Measurements from ENCODE around the gene CTSD.

The CTSD gene

GRCh38 chr11:1768141-1768469 lies 4.4 kb upstream of the CTSD start:
- no peak for DNase-seq

GRCh38 chr11:1767399-1768140 lies 3.8 kb upstream of the CTSD start:
- DNase-seq: no peak

GRCh38 chr11:1766719-1767398 lies 3.1 kb upstream of the CTSD start:
- no peak for DNase-seq

DNA sequence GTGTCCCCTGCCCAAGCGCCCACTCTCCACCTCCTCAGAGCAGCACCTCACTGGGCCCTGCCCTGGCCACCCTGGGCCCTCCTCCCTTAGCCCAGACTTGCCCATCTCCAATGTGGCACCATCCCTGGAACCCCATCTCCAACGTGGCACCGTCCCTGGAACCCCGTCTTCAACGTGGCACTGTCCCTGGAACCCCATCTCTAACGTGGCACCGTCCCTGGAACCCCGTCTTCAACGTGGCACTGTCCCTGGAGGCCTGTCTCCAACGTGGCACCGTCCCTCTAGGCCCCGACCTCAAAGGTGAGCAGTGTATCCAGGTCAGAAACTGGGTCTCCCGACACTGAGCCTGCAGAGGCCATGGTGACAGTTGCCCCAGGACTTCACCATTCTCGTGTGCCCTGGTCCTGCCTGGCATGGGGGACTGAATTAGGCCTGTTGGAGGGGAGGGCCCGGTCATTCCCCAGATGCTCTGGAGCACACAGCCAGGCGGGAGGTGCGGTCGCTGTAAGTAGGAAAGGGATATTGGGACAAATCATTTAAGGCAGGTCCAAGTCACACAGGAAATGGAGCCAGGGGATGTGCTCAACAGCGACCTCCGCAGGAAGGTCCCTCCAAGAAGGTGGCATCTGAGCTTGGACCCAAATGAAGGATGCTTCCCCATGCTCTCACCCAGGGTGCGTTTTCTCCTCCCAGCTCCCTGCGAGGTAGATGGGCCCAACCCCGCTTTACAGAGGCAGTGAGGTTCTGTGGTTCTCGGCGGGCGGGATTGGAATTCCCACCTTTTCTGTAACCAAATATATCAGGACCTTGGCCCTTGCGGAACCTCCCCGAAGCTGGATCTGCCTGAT lies 2.4 kb upstream of the CTSD start:
- no peak for DNase-seq

DNA sequence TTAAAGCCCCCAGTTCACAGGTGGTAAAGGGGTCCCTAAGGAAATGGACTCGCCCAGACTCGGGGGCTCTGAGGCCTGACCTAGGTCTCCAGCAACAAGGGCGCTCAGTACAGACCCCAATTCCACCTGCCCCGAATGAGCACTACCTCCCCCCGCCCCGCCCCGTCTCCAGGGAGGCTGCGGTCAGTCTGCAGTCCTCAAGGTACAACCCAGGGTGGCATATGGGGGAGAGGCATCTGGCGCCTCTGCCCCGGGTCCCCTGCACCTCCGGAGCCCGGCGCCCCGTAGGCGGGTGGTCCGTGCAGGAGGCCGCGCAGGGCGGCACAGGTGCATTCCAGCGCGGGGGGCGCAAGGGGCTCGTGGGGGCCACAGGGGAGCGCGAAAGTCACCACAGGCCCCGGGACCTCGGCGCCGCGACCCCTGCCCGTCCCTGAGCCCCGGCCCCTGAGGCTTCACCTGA lies 361 bp downstream of the CTSD start:
- DNase-seq: no peak

- DNase-seq: no peak
These were observed 1.0 kb downstream of the CTSD start for GRCh38 chr11:1762537-1763302.

GRCh38 chr11:1761857-1762536 lies 1.7 kb downstream of the CTSD start:
- DNase-seq: no peak

DNA sequence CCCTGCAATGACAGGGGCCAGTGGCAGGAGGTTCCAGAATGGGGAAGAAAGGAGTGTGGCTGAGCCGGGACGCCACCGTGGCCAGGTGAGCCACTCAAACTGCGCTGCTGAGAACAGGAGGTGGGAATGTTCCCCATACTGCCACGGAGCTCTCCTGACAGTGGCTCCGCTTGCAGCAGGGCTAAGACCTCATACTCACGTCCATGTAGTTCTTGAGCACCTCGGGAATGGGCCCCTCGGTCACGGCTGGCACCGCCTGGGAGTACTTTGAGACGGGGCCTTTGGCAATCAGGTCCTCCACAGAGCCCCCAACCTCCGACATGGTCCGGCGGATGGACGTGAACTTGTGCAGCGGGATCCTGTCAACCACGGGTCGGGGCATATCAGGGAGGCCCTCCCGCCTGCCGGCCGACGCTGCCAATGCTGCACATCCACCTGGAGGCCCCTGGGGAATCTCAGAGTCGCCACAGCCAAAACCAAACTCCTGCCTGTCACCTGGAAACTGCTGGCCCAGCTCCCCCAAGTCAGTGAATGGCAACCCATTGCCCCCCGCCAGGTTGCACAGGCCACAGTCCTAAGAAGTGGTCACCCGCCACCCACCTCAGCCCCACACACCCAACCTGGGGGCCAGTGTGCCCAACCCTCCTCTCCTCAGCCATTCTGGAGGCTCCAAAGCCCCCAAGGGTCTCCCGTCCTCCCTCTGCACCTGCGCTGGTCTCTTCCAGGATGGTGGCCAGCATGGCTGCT lies 2.4 kb downstream of the CTSD start:
- no peak for DNase-seq

- no peak for DNase-seq
These were observed 3.2 kb downstream of the CTSD start for GRCh38 chr11:1760351-1761109.

DNA sequence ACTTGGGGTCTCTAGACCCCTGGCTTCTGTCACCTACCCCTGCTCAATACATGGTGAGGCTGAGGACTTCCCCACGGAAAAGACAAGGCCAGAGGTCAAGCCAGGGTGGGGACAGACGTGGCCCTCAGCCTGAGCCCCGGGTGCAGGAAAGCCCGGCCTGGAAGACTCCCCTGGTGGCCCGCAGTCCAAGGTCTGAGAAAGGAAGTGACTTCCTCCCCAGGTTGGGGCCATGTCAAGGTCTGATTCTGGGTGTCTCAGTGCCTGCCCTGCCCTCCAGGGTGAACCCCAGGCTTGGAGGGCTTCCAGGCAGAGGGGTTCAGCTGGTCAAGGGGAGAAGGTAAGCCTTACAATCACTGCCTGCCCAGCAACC lies 3.9 kb downstream of the CTSD start:
- no peak for DNase-seq

DNA sequence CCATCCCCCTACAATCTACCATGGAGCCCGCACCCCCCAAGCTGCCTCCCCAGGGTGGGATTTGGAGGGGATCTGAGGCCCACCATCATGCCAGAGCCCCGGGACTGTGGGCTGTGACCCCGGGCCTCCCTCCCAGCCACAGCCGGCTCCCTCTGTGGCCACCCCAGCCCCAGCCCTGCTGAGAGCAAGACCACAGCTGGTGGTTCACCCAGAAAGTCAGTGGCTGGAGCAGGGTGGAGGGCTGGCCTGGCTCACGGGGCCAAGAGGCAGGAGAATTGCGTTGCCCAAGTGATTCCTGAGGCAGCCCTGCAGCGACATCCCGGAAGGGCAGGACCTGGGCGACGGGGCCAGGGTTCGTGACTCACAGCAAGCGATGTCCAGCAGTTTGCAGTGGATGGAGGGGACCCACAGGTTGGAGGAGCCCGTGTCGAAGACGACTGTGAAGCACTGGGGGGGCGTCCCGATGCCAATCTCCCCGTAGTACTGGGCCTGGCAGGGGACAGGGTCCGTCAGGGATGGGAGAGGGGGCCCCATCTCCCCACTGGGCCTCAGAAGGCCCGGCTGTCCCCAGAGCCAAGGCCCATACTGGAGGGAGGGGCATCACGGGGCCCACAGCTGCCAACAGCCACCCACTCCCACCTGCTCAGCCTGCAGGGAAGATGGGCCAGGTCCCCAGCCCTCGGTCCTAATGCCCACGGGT lies 4.4 kb downstream of the CTSD start:
- DNase-seq: no peak

GRCh38 chr11:1758611-1759150 lies 5.0 kb downstream of the CTSD start:
- no peak for DNase-seq

- DNase-seq: no peak
These were observed 5.7 kb downstream of the CTSD start for GRCh38 chr11:1757861-1758610.

GRCh38 chr11:1756791-1757771 lies 6.6 kb downstream of the CTSD start:
- no peak for DNase-seq

DNA sequence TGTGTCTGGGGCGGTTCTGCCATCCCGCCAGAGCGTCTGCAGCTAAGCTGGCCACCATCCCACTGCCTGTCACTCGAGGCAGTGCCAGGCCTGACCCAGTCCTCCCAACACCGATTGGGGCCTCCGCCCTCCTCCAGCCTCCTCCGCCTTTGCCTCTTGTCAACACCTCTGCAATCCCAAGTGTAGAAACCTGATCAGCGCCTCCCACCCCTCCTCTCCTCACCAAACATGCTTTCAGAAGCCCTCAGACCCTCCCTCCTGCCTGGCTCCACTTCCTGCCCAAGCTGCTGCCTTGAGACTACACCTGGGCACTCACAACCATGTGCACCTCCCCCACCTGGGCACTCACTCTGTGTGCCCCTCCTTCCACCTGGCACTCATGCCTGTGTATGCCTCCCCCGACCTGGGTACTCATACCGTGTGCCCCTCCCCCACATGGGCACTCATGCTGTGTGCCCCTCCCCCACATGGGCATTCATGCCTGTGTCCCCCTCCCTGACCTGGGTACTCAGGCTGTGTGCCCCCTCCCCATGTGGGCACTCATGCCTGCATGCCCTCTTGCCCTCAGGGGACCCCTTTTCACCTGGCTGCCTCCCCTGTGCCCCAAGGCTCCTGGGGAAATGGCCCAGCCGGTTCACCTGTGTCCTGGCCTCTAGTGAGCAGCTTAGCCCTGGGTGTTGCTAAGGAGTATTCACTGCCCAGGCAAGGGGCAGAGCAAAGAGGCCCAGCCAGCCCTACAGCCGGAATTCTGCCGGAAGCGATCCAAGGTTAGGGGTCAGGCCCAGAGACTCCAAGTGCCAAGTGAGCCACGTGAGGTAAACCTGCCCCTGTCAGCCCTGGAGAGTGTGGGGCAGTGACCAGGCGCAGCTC lies 7.8 kb downstream of the CTSD start:
- no peak for DNase-seq

DNA sequence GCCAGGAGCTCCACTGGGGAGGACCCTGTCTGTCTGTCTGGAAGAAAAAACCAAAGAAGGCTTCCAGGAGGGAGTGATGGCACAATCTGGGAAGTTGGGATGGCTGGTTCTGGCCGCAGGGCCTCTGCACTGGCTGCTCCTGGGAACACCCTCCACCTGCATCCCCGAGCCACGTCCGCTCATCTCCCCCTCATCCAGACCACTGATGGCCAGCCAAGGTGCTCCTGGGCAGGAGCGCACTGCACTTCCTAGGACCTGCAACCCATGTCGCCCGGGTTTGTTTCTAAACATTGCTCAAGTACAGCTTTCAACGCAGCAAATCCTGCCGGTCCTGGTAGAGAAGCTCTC lies 8.4 kb downstream of the CTSD start:
- no peak for DNase-seq

Measured in NCI-H526 (cell line).